ENCODE data around the gene CFAP298.
"Not testable (repeated sequence)": the region's sequence is repeated elsewhere in the genome, so short reads cannot be mapped to it uniquely, and the experiment has no call there.

Gene CFAP298, protein sequence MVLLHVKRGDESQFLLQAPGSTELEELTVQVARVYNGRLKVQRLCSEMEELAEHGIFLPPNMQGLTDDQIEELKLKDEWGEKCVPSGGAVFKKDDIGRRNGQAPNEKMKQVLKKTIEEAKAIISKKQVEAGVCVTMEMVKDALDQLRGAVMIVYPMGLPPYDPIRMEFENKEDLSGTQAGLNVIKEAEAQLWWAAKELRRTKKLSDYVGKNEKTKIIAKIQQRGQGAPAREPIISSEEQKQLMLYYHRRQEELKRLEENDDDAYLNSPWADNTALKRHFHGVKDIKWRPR
- 0.63 to 4.5 (median 3.0) reads per million in 18 experiments for total RNA-seq

DNA sequence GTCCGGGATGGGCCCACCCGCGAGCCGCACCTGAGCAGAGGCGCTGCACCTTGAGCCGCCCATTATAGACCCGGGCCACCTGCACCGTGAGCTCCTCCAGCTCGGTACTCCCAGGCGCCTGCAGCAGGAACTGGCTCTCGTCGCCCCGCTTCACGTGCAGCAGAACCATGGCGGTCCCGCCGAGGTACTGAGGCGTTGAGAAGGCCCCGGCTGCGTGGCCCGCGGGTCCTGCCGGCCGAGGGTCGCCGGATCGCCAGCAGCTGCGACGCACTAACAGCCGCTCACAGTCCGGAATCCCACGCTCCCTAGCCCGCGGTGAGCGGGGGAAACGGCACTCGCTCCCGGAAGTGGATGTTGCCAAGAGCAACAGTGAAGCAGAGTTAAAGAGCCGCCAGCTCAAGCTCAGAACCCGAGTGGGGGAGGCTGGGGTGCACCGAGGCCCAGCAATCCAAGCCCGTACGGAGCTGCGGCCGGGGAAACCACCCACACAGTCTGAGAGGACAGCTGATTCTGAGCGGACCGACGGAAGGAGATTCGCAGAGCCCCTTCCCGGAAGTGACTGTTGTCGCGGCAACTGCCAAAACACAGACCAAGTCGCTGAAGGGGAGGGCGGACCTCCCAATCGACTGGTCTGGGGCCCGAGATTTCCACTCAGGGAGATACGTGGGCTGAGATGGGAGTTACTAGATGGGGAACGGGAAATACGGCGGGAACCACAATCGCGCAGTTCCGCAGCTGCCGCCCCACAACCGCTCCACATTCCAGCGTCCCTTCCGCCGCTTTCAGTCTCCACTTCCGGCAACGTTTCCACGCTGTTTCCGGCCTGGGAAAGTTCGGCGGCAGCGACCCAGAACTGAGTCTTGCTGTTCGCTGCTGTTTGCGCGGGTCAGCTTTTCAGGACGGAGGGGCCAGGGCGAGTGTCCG, at the start of gene CFAP298:
Gene CFAP298 (minus strand): TSS at position 303 of the 924 bp plus-strand sequence. CDS start 134 bp downstream, at position 169.
- DNase-seq, result peak; percentile 94 to 97

DNA sequence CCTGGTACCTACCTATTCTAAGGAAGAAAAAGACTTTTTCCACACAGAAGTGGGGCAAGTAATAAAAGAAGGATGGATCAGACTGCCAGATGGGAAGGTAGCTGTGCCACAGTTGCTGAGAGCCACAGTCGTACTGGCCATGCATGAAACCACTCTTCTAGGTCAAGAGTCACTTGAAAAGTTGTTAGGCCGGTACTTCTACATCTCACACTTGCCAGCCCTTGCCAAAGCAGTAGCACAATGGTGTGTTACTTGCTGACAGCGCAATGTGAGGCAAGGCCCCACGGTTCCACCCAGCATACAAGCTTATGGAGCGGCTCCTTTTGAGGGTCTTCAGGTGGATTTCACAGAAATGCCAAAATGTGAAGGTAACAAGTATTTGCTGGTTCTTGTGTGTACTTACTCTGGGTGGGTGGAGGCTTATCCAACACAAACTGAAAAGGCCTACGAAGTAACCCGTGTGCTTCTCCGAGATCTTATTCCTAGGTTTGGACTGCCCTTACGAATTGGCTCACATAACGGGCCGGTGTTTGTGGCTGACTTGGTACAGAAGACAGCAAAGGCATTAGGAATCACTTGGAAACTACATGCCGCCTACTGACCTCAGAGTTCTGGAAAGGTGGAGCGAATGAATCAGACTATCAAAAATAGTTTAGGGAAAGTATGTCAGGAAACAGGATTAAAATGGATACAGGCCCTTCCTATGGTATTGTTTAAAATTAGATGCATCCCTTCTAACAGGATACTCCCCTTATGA, 49.0 kb upstream of the CFAP298 start:
- not testable (repeated sequence) for DNase-seq

DNA sequence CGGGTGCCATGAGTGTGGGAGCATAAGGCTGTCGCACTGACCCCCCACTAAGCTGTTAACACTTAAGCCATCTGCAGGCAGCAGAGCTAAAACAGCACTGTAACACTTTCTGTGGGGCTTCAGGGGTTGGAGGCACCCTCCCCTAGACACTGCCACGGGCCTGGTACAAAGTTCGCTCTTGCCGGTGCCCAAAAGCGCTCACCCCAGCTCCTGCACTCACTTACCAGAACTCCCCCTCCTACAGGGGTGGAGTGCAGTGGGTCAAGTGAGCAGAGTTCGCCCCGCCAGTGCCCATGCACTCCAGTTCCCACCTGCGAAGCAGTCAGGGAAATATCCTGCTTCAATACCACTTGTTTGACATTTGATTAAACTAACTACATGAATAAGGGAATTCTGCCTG, 46.3 kb upstream of the CFAP298 start:
- no peak for DNase-seq

DNA sequence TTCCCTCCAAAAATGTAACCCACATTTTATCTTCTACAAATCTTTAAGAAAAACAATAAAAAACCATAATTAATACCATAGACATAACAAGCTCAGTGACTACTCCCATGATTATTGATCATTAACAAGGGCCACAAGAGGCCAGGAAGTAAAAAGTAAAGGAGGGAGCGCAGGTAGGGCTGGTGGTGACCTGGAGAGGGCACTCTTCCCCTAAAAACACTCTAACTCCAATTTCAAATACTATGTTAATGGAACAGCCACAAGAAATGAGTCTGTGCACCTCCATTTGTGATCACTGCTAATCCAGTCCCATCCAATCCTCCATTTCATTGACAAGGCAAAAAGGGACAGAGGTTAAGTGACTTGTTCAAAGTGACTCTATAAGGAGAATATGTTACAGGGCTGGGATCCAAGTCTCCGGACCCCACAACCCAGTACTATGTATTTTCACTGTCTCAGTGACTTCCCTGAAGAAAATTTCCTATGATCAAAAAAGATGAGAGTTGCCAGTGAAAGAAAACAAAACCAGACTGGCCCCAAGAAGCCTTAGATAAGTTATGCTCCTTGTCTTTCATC, 41.2 kb upstream of the CFAP298 start:
- no peak for DNase-seq

DNA sequence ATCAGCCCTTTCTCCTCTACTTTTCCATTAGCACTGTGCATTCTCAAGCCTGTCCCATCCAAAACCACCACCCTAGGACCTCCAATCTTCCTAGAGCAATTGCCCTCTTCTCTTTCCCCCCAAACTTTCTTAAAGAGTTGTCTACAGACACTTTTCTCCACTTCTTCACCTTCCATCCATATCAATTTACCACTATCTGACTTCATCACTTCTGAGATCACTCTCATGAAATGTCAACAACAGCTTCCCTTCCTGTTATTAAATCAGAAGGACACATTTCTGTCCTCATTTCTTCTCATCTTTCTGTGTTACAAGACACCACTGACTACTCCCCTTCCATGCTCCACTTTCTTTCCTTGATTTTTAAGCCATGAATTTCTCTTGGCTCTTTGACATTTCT, 36.0 kb upstream of the CFAP298 start:
- no peak for DNase-seq

GRCh38 chr21:32645261-32646182, 33.3 kb upstream of the CFAP298 start:
- no peak for DNase-seq

DNA sequence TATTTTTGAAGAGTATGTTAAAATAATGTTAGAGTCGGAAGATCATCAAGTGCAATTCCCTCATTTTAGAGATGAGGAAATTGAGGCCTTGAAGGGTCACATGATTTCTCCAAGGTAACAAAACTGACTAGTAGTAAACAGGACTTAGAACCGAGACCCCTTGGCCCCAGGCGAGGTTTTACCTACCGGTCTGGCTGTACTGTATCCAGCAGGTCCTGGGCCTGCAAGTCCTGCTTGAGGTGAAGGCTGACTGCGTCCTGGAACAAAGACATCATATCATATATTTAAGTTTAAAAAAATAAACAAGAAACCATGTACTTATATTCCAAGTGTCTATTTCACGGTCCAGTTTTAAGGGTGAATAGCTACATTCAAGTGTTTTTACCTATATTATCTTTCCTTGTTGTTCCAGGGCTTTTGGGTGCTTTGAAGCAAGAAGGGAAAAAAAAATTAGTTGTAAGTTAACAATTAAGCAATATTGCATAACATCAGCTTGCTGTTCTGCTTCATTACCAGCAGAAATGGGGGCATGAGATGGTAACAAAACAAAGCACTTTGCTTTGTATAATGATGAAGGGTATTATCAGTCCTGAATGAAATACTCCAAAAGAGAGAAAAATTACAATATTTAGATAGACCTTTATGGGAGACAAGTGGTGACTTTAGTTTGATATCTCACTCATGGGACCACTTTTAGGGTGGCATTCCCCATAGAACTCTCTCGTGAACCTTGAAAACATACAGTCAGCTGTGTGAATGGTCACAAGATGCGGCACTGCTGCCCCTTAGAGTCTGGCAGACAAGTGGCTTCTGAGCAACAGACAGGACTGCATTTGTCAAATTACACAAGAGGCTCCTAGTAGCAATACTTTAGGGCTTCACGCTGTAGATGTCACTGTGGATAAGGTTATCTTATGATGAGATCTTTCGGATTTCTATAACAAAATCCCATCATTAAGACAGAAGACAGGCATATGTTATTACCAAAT, 29.8 kb upstream of the CFAP298 start:
- no peak for DNase-seq

GRCh38 chr21:32626621-32627196, 14.5 kb upstream of the CFAP298 start:
- DNase-seq, result peak in 1 of 2 donors; percentile 1

DNA sequence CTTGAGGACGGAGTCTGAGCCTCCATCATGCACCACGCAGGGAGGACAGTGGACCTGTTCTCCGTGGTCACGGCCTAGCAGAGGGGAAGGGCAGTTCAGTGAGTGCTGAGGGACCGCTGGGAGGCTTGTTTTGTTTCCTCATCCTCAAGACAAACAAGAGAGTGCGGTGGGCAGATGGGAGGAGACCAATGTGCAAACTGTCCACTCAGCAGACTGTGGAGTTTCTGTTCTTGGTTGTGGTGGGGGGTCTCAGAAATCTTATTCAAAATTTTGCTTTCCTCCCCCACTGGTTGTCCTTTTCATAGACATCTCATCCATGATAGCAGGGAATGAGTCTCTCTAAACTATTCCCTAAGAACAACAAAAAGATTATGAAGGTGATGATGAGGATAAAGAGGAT, 6.0 kb upstream of the CFAP298 start:
- DNase-seq, result not testable (repeated sequence)

- no peak for DNase-seq
Measured at GRCh38 chr21:32613436-32614043, 1.4 kb upstream of the CFAP298 start.

- DNase-seq, result no peak
Measured at GRCh38 chr21:32612999-32613337, 791 bp upstream of the CFAP298 start.

DNA sequence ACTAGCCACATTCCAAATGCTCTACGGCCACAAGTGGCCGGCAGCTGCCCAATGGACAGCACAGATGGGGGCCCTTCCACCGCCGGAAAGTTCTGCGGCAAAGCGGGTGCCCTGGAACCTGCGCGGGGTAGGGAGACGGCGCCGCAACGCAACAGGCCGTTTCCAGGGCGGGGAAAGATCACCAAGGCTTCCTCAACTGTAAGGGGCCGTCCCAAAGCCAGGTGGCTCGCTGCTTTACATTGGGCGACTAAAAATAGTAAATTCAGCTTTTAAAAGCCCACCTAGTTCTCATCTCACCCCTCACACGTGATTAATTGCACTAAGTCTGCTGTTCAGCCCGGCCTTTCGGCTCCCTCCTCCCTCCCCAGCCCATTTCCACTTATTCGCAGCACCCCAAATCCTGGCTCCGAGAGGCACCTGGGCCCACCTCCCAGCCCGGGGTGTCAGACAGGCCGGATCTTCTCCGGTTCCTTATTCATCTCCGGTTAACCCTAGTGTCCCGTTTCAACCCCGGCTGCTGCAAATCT, 643 bp downstream of the CFAP298 start:
- DNase-seq, result peak; percentile 10 to 24

GRCh38 chr21:32610940-32611339, 1.2 kb downstream of the CFAP298 start:
- DNase-seq, result not testable (repeated sequence)

DNA sequence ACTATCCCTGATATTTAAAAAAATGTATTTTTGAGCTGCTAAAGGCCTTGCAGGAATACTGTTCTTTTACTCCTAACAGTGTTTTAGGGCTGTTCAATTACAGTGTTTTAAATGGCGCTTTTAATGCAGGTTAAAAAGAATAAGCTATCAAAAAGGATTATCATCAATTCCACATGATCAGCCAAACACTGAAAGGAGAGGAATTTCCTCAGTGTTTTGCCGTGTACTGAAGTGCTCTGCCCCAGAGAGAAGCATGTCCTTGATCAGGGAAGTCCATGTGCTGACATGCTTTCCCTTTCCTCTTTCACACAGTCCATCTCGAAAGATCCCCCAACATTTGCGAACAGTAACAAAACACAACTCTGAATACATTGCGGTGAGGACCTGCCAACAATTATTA, 3.3 kb downstream of the CFAP298 start:
- no peak for DNase-seq

DNA sequence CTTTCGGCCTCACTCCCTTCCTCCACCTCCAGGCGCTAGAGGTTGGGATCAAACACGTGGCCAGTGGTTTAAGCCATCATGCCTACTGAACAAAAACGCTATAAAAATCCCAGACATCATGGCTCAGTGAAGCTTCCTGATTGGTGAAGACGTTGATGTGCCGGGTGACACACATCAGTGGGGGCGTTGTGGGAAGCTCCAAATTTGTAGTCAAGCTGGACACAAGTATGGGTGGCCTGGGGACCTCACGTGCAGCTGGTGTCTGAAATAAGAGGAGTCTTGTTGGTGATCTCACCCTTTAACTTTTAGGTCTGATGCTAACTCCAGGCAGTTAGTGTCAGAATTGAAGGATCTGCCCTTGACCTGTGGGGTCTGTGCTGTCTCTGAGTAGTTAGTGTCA, 6.7 kb downstream of the CFAP298 start:
- no peak for DNase-seq

DNA sequence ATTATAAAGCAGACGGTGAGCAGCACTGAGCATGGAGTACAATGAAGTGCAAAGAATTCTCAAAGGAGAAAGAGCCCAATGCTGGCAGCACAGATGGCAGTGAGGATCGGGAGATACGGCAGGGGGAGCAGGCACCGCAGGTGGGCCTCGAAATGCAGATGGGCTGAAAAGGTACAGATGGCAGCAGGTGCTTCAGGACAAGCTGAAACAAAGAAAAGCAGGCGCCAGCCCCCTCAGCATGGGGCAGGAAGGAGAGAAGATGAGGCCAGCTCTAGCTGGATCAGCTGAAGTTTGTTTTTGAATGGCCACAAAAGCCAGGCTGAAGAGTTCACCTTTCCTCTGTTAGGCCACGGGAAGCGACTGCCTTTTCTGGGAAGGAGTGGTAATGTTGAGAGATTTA, 7.7 kb downstream of the CFAP298 start:
- DNase-seq, result no peak

GRCh38 chr21:32603131-32603530, 9.0 kb downstream of the CFAP298 start:
- no peak for DNase-seq

DNA sequence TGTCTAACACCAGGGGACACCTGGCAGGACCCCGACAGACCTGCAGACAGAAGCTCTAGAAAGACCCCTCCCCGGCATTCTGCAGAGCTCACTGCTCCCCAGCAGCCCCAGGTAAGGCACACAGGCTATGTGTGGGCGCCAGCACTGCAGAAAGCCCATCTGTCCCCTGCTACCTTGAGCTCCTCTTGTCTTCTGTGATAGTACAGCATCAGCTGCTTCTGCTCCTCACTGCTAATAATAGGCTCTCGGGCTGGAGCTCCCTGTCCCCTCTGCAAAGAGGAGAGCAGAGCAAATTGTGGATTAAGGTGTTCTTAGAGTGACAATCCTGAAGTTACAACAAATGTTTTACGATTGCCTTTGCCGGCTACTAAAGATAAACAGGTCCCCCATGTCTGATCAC, 10.1 kb downstream of the CFAP298 start:
- DNase-seq, result no peak

- no peak for DNase-seq
Measured at GRCh38 chr21:32599526-32599925, 12.7 kb downstream of the CFAP298 start.

All from inflammatory macrophage (primary cell).